ENCODE results near the gene NCK2.

NCK2 gene

DNA sequence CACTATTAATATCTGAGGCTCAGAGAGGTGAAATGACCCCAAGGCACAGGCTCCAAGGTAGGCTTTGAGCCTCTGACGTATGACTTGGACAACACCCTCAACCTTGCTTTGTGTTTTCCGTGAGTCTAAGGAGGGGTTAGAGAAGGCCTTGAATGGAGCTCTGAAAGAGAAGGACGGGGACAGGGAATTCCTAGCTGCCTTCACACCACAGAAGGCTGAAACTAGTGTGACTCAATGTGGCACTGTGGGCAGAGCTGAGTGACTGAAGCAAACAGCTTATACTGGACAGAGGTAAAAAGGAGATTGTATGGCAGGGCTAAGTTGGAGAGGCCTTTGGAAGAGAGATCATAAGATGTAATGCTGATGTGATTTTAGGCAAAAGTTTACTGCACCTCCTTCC lies 3.5 kb upstream of the NCK2 start:
- no peaks in the 10 kb centered on the region for H3K27me3 ChIP-seq (replicated peaks; ENCODE audit: insufficient read depth, low read length)
- peaks cover 14% of the 10 kb centered on the region for H3K4me1 ChIP-seq (ENCODE audit: low read length)
- no peaks in the 10 kb centered on the region for H3K36me3 ChIP-seq (replicated peaks; ENCODE audit: insufficient read depth, low read length)
- no peak overlapping the region for H3K27ac ChIP-seq (ENCODE audit: low read length)
- TF ChIP-seq EZH2 (optimal IDR thresholded peaks at IDR 0.05; ENCODE audit: low read depth, low read length) (no peak), EZH2phosphoT487 (IDR thresholded peaks at IDR 0.05; ENCODE audit: low read length) (no peak)
- TF ChIP-seq, protein P1, sequence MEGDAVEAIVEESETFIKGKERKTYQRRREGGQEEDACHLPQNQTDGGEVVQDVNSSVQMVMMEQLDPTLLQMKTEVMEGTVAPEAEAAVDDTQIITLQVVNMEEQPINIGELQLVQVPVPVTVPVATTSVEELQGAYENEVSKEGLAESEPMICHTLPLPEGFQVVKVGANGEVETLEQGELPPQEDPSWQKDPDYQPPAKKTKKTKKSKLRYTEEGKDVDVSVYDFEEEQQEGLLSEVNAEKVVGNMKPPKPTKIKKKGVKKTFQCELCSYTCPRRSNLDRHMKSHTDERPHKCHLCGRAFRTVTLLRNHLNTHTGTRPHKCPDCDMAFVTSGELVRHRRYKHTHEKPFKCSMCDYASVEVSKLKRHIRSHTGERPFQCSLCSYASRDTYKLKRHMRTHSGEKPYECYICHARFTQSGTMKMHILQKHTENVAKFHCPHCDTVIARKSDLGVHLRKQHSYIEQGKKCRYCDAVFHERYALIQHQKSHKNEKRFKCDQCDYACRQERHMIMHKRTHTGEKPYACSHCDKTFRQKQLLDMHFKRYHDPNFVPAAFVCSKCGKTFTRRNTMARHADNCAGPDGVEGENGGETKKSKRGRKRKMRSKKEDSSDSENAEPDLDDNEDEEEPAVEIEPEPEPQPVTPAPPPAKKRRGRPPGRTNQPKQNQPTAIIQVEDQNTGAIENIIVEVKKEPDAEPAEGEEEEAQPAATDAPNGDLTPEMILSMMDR (IDR thresholded peaks at IDR 0.05; ENCODE audit: low read length): no peak
- no peak overlapping the region for H3K4me2 ChIP-seq (ENCODE audit: low read depth, low read length)
- H2AFZ ChIP-seq (ENCODE audit: low read length): no peak overlapping the region
- H3K9ac ChIP-seq (ENCODE audit: low read length): no peak overlapping the region
- no peaks in the 10 kb centered on the region for H3K9me3 ChIP-seq (replicated peaks; ENCODE audit: insufficient read depth, low read length)
- peaks cover 11% of the 10 kb centered on the region for H3K79me2 ChIP-seq (ENCODE audit: low read length)
- H3K9me2 ChIP-seq (replicated peaks; ENCODE audit: insufficient read depth, low read length): no peaks in the 10 kb centered on the region
- peaks cover 7% of the 10 kb centered on the region for H3F3A ChIP-seq (ENCODE audit: insufficient read depth, low read length)
- H4K20me1 ChIP-seq (ENCODE audit: insufficient read depth, low read length): no peaks in the 10 kb centered on the region
- no peak overlapping the region for H3K4me3 ChIP-seq (ENCODE audit: low read length)
- DNase-seq: no peak

DNA sequence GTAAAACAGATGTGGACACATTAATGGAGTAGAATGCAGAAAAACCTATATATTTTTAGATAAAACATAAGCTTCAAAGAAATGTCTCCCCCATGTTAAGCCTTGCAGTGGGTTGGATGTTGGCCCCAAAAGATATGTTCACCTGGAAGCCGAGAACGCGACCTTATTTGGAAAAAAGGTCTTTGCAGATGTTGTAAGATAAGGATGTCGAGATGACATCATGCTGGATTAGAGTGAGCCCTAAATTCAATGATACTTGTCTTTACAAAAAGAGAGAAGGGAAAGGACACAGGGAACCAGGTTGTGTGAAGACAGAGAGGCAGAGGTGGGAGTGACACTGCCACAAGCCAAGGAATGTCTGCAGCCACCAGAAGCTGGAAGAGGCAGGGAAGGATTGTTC lies 3.1 kb upstream of the NCK2 start:
- Histone ChIP-seq H4K20me1 (ENCODE audit: insufficient read depth, low read length) (no peaks in the 10 kb centered on the region), H3F3A (ENCODE audit: insufficient read depth, low read length) (peaks cover 12% of the 10 kb centered on the region), H3K27me3 (replicated peaks; ENCODE audit: insufficient read depth, low read length) (no peaks in the 10 kb centered on the region), H3K4me1 (ENCODE audit: low read length) (peaks cover 10% of the 10 kb centered on the region), H3K79me2 (ENCODE audit: low read length) (peaks cover 16% of the 10 kb centered on the region), H3K9ac (ENCODE audit: low read length) (no peak overlapping the region), H3K9me2 (replicated peaks; ENCODE audit: insufficient read depth, low read length) (no peaks in the 10 kb centered on the region), H3K4me3 (ENCODE audit: low read length) (no peak overlapping the region), H2AFZ (ENCODE audit: low read length) (no peak overlapping the region), H3K27ac (ENCODE audit: low read length) (no peak overlapping the region), H3K9me3 (replicated peaks; ENCODE audit: insufficient read depth, low read length) (no peaks in the 10 kb centered on the region), H3K4me2 (ENCODE audit: low read depth, low read length) (no peak overlapping the region), H3K36me3 (replicated peaks; ENCODE audit: insufficient read depth, low read length) (no peaks in the 10 kb centered on the region)
- no peak for DNase-seq
- TF ChIP-seq EZH2 (optimal IDR thresholded peaks at IDR 0.05; ENCODE audit: low read depth, low read length) (no peak), EZH2phosphoT487 (IDR thresholded peaks at IDR 0.05; ENCODE audit: low read length) (no peak)
- TF ChIP-seq, protein P1 (IDR thresholded peaks at IDR 0.05; ENCODE audit: low read length): no peak

DNA sequence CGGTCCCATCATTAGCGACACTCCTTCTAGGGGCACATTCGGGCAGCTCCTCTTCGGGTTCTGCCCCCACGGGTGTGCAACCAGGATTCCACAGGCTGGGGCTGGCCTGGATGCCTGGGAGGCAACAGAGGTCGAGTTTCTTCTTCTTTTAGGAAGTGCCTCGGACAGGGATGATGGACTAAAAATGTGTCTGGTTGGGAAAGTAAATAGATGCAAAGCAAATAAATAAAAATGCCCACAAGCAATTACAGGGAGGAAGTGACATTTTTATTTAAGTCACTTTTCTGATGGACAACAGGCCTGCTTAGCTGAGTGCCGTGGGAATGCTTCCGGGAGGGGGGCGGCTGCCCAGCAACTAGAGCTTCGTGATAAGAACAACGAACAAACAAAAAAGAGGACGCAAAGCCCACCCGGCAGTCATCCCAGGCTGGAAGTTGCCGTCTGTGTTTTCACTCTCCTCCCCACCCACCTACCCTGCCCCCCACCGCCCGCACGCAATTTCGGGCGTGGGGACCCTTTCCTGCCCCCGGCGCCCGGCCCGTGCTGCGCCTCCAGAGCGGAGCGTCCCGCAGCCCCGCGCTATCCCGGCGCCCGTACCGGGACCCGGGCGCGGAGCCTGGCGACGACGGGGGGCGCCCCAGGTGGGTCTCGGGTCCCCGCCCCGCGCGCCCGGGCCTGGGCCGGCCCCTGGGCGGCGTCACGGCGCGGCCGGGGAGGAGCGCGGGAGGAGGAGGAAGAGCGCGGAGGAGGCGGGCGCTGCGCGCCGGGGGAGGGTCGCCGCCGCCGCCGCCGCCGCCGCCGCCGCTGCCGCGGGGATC lies 412 bp upstream of the NCK2 start:
- Histone ChIP-seq H3K4me1 (ENCODE audit: low read length) (peaks cover 29% of the 10 kb centered on the region), H3K36me3 (replicated peaks; ENCODE audit: insufficient read depth, low read length) (0 out of 2 replicates have a peak, but pooled peaks cover 5% of the 10 kb centered on the region), H3K79me2 (ENCODE audit: low read length) (peaks cover 43% of the 10 kb centered on the region), H3F3A (ENCODE audit: insufficient read depth, low read length) (peaks cover 13% of the 10 kb centered on the region), H3K27ac (ENCODE audit: low read length) (no peak overlapping the region), H4K20me1 (ENCODE audit: insufficient read depth, low read length) (0 out of 2 replicates have a peak, but pooled peaks cover 7% of the 10 kb centered on the region), H3K27me3 (replicated peaks; ENCODE audit: insufficient read depth, low read length) (no peaks in the 10 kb centered on the region), H3K4me3 (ENCODE audit: low read length) (peak overlapping the region; percentile 35; the same call in 1 of the 2 replicates), H3K9ac (ENCODE audit: low read length) (peak overlapping the region; percentile 39; the same call in 1 of the 2 replicates), H3K9me2 (replicated peaks; ENCODE audit: insufficient read depth, low read length) (no peaks in the 10 kb centered on the region), H3K4me2 (ENCODE audit: low read depth, low read length) (peak overlapping the region; percentile 54), H2AFZ (ENCODE audit: low read length) (0 out of 2 replicates have a peak overlapping the region, but pooled peaks have one; percentile 6), H3K9me3 (replicated peaks; ENCODE audit: insufficient read depth, low read length) (no peaks in the 10 kb centered on the region)
- TF ChIP-seq EZH2phosphoT487 (IDR thresholded peaks at IDR 0.05; ENCODE audit: low read length) (no peak), EZH2 (optimal IDR thresholded peaks at IDR 0.05; ENCODE audit: low read depth, low read length) (no peak)
- TF ChIP-seq, protein P1 (IDR thresholded peaks at IDR 0.05; ENCODE audit: low read length): no peak
- peak; percentile 68 for DNase-seq

All from MM.1S (cell line).